HepG2 (cell line): Measurements from ENCODE around the gene TNRC18. TPM values are rescaled to one million over a fixed set of nuclear protein-coding genes. Genes with fewer than 3 reads are reported as not detected.

Experiments used
- ATAC-seq: fragments of 200-7000 bp; cut with Tn5 transposase; 3 replicates; pipeline ENCODE4 v1.9.1; 2020; ENCODE audit warnings: mild to moderate bottlenecking, moderate library complexity
- BruUV-seq: library from RNA; stranded (reverse); fragments of 400-500 nt; replicated peaks from 2 replicates; lab custom pipeline; 2021; lab: Mats Ljungman, UMichigan
- CTCF ChIA-PET: fragments of 300-600 bp; formaldehyde crosslinking; extraction: SDS; loops from one replicate; lab custom pipeline; 2021; ENCODE audit warnings: low total read pairs, inconsistent platforms, low intra/inter-chr PET ratio; lab: Yijun Ruan, JAX
- POLR2A ChIA-PET: fragments of 350-600 bp; sonication (Branson Sonifier 250); formaldehyde crosslinking; loops from one replicate; lab custom pipeline; 2020; ENCODE audit warnings: antibody characterized with exemption, inconsistent platforms; lab: Yijun Ruan, JAX
- DNase-seq: peaks from one replicate; pipeline ENCODE4 v3.0.0-alpha.2; 2015; ENCODE audit warnings: low spot score
- FAIRE-seq: peaks from 3 replicates; lab custom pipeline; 2011; peaks lifted over from hg19 to GRCh38; lab: Jason Lieb, UNC
- H2AFZ ChIP-seq: one replicate; pipeline ENCODE4 v1.6.1; 2011; ENCODE audit warnings: low read length, inconsistent platforms
- H3K27ac ChIP-seq: fragments of 300-600 bp; 3 replicates; pipeline ENCODE4 v1.8.0; 2011; ENCODE audit warnings: mixed run types, mild to moderate bottlenecking, mixed read lengths, low read length, inconsistent platforms; ENCODE audit not compliant: insufficient read depth; ENCODE audit errors: extremely low read length
- H3K27me3 ChIP-seq, 2 experiments: fragments of 200-600 bp in 1 of 2; 2 replicates in 1 of 2; 3 replicates in 1 of 2; pipeline versions ENCODE4 v1.6.0 to v1.8.0; 2011; ENCODE audit warnings: low read length in 2 of 2, mild to moderate bottlenecking in 2 of 2, moderate library complexity in 2 of 2, inconsistent platforms in 1 of 2; ENCODE audit not compliant: insufficient read depth in 2 of 2, control insufficient read depth in 1 of 2
- H3K36me3 ChIP-seq, 2 experiments: fragments of 200-600 bp in 1 of 2; replicated peaks in 1 of 2; 2 replicates in 1 of 2; 3 replicates in 1 of 2; pipeline versions ENCODE4 v1.5.1 to v1.8.0; 2011; ENCODE audit warnings: low read length in 2 of 2, inconsistent platforms in 1 of 2; ENCODE audit not compliant: insufficient read depth in 2 of 2, control insufficient read depth in 1 of 2
- H3K4me1 ChIP-seq: 2 replicates; pipeline ENCODE4 v1.5.1; 2012; ENCODE audit warnings: low read length, inconsistent platforms; ENCODE audit not compliant: insufficient read depth
- H3K4me2 ChIP-seq: 2 replicates; pipeline ENCODE4 v1.6.0; 2011; ENCODE audit warnings: low read depth, low read length, inconsistent platforms
- H3K4me3 ChIP-seq, 3 experiments: fragments of 200-600 bp in 1 of 3; sonication (generic), shearing (Covaris generic) in 1 of 3; replicated peaks in 1 of 3; 2 replicates each; pipeline ENCODE4 v1.5.1; 2011 to 2016; ENCODE audit warnings: low read length in 3 of 3, inconsistent platforms in 2 of 3, low read depth in 2 of 3, mild to moderate bottlenecking in 2 of 3, control low read depth in 1 of 3, mixed read lengths in 1 of 3; ENCODE audit not compliant: insufficient read depth in 1 of 3
- H3K79me2 ChIP-seq: one replicate; pipeline ENCODE4 v1.6.1; 2011; ENCODE audit warnings: low read length, inconsistent platforms; ENCODE audit not compliant: insufficient read depth
- H3K9ac ChIP-seq: 2 replicates; pipeline ENCODE4 v1.6.0; 2011; ENCODE audit warnings: mild to moderate bottlenecking, low read depth, low read length, inconsistent platforms; ENCODE audit not compliant: insufficient read depth
- H3K9me3 ChIP-seq: 2 replicates; pipeline ENCODE4 v1.5.1; 2012; ENCODE audit warnings: mild to moderate bottlenecking, low read length
- H4K20me1 ChIP-seq: 2 replicates; pipeline ENCODE4 v1.6.0; 2011; ENCODE audit warnings: inconsistent platforms, mild to moderate bottlenecking, low read length, moderate library complexity; ENCODE audit not compliant: insufficient read depth
- AGO2 ChIP-seq: fragments of 200-400 bp; formaldehyde crosslinking; optimal IDR thresholded peaks from 2 replicates; pipeline ENCODE3; 2017; ENCODE audit warnings: mild to moderate bottlenecking, low read depth, low read length, moderate library complexity
- ARNT ChIP-seq: fragments of 450-650 bp; IDR thresholded peaks from 2 replicates; pipeline ENCODE4 v1.6.1; 2017
- ATF7-NPFF ChIP-seq: sonication (generic); formaldehyde crosslinking; IDR thresholded peaks from 2 replicates; pipeline ENCODE4 v1.8.1; 2023; ENCODE audit warnings: mild to moderate bottlenecking, low read depth, missing genetic modification reagents, moderate library complexity
- CCDC6 ChIP-seq: sonication (generic); formaldehyde crosslinking; IDR thresholded peaks from 2 replicates; pipeline ENCODE4 v1.8.1; 2022; ENCODE audit warnings: mild to moderate bottlenecking, missing genetic modification reagents, moderate library complexity
- EED ChIP-seq: sonication (generic); formaldehyde crosslinking; IDR thresholded peaks from 2 replicates; pipeline ENCODE4 v1.5.0; 2020; ENCODE audit warnings: mild to moderate bottlenecking, missing genetic modification reagents
- ELF4 ChIP-seq: sonication (generic); formaldehyde crosslinking; IDR thresholded peaks from 2 replicates; pipeline ENCODE4 v1.5.0; 2020; ENCODE audit warnings: missing genetic modification reagents, mild to moderate bottlenecking, moderate library complexity, borderline replicate concordance
- GFI1 ChIP-seq: sonication (generic); formaldehyde crosslinking; IDR thresholded peaks from 2 replicates; pipeline ENCODE4 v1.5.0; 2020; ENCODE audit warnings: missing genetic modification reagents, mild to moderate bottlenecking, borderline replicate concordance
- HMG20B ChIP-seq: conservative IDR thresholded peaks from 2 replicates; pipeline ENCODE4 v1.6.1; 2016; ENCODE audit warnings: missing genetic modification reagents, missing compliant biosample characterization
- HNRNPL ChIP-seq: fragments of 200-400 bp; formaldehyde crosslinking; IDR thresholded peaks from 2 replicates; pipeline ENCODE4 v1.6.1; 2017; ENCODE audit warnings: mild to moderate bottlenecking, low read depth, low read length
- ISL2 ChIP-seq: sonication (generic); formaldehyde crosslinking; IDR thresholded peaks from 2 replicates; pipeline ENCODE4 v1.5.0; 2020; ENCODE audit warnings: missing genetic modification reagents
- MBD4 ChIP-seq: IDR thresholded peaks from 2 replicates; pipeline ENCODE4 v1.6.1; 2012; ENCODE audit warnings: low read length, inconsistent platforms, borderline replicate concordance
- MBNL3 ChIP-seq: fragments of 250-450 bp; sonication (Bioruptor Pico); conservative IDR thresholded peaks from 2 replicates; pipeline ENCODE4 v1.8.0; 2022; ENCODE audit warnings: mild to moderate bottlenecking, inconsistent platforms
- POLR2A ChIP-seq, 2 experiments: IDR thresholded peaks; 2 replicates each; pipeline ENCODE4 v1.6.1; 2011; ENCODE audit warnings: low read depth in 2 of 2, low read length in 2 of 2, mild to moderate bottlenecking in 1 of 2, moderate library complexity in 1 of 2; ENCODE audit not compliant: insufficient read depth in 1 of 2
- RAD51 ChIP-seq: fragments of 450-650 bp; IDR thresholded peaks from 2 replicates; pipeline ENCODE4 v1.6.1; 2016; ENCODE audit warnings: borderline replicate concordance
- RBFOX2 ChIP-seq: fragments of 200-400 bp; formaldehyde crosslinking; IDR thresholded peaks from 2 replicates; pipeline ENCODE4 v1.6.1; 2017; ENCODE audit warnings: low read depth, mild to moderate bottlenecking, low read length
- TAF15 ChIP-seq: fragments of 200-400 bp; formaldehyde crosslinking; IDR thresholded peaks from one replicate; pipeline ENCODE4 v1.6.1; 2018; ENCODE audit warnings: mild to moderate bottlenecking, low read depth, low read length; ENCODE audit not compliant: poor library complexity, severe bottlenecking
- YEATS2 ChIP-seq: sonication (generic); formaldehyde crosslinking; IDR thresholded peaks from 2 replicates; pipeline ENCODE4 v1.4.0; 2020; ENCODE audit warnings: missing genetic modification reagents, borderline replicate concordance
- ZNF709 ChIP-seq: sonication (generic); formaldehyde crosslinking; IDR thresholded peaks from 2 replicates; pipeline ENCODE4 v1.5.0; 2020; ENCODE audit warnings: mild to moderate bottlenecking, missing genetic modification reagents
- WGBS: methylation state at CpG from one replicate; pipeline ENCODE4 v1.1.6; 2017; ENCODE audit warnings: low lambda C conversion rate; 5-methylcytosine and 5-hydroxymethylcytosine counted together
- in situ Hi-C: cut with HindIII; loops from 2 replicates; pipeline ENCODE4 v1.10.0; 2017; ENCODE audit warnings: low pct_unique_long_range_greater_than_20kb; ENCODE audit not compliant: extremely low pct_ligation_motif_present
- intact Hi-C: fragments of 100-400 bp; cut with micrococcal nuclease; formaldehyde crosslinking; loops from one replicate; pipeline ENCODE4 v1.10.0; 2022; ENCODE audit not compliant: unreplicated experiment
- polyA plus RNA-seq, 8 experiments: library from polyadenylated mRNA; depleted of rRNA in 3 of 8; stranded (reverse) in 7 of 8; unstranded in 1 of 8; fragments of >200 nt; fragmentation: Illumina TruSeq in 4 of 8; extraction: Trizol in 4 of 8; gene quantifications; 2 replicates each; pipeline versions ENCODE4 v1.2.1 to v1.2.3, GENCODE V29; 2011 to 2016; ENCODE audit warnings: low read depth in 4 of 8, missing spikeins in 1 of 8, mixed read lengths in 1 of 8; ENCODE audit not compliant: insufficient read depth in 1 of 8
- total RNA-seq, 5 experiments: library from RNA; depleted of rRNA; stranded (reverse); fragments of >200 nt; fragmentation: Illumina TruSeq; extraction: Trizol; gene quantifications; 2 replicates each; pipeline ENCODE4 v1.2.3, GENCODE V29; 2016; ENCODE audit warnings: low read depth in 1 of 5
- TF ChIP-seq, protein P1 (sequence below): sonication (generic); formaldehyde crosslinking; IDR thresholded peaks from 2 replicates; pipeline ENCODE4 v1.5.0; 2020; ENCODE audit warnings: mild to moderate bottlenecking, missing genetic modification reagents
- TF ChIP-seq, protein P2 (sequence below): sonication (generic); formaldehyde crosslinking; IDR thresholded peaks from 2 replicates; pipeline ENCODE4 v1.4.0; 2020; ENCODE audit warnings: missing genetic modification reagents, borderline replicate concordance

TNRC18 gene
- total and polyA plus RNA-seq, 2 of the 13 experiments (the other 11 are each of a cell fraction or from before 2014, with no cell fraction given): 11.7 to 17.4 TPM

DNA sequence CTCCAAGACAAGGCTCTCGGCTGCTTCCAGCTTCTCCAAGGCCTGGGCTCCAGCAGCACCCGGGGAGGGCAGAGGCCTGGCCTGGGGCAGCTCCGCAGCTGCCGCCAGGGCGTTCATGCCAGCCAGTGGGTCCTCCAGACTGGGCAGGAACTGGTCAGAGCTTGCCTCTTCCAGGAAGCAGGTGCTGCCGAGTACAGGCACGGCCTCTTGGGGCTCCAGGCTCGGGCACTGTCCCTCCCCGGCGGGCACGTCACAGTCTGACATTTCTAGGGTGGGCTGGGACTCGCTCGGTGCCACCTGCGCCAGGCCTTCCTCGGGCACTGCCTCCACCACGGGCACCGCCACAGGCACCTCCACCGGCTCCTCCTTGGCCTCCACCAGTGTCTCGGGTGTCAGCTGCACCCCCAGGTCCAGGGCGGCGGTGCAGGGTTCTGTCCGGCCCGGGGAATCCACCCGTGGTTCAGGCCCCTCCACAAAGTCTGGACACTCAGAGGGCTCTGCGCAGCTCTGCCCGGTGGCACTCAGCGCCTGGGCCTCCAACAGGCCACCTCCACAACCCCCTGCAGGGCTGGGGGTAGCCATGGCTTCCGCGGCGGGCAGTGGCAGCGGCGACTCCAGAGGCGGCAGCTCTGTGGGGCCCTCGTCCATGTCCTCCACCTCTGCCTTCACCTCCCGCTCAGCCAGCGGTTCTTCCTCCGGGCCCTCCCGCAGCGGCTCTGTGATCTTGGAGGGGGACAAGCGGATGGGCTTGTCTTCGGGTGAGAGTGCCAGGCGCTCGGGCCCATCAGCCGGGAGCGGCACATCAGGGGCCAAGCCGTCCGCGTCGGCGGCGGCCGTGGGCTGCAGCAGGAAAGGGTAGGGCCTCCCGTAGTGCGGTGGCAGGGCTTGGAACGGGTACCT lies 52.9 kb downstream of the TNRC18 start:
- in situ Hi-C loops: no loop called here
- Histone ChIP-seq H3K9ac (no peak overlapping the region), H3K79me2 (peaks cover 13% of the 10 kb centered on the region), H2AFZ (no peak overlapping the region), H3K36me3 (peaks cover 46 to 54% of the 10 kb centered on the region in 2 experiments), H3K9me3 (no peaks in the 10 kb centered on the region), H4K20me1 (peaks cover 29% of the 10 kb centered on the region), H3K4me3 (no peak overlapping the region), H3K27me3 (no peaks in the 10 kb centered on the region), H3K4me1 (no peaks in the 10 kb centered on the region), H3K27ac (no peak overlapping the region), H3K4me2 (no peak overlapping the region)
- DNase-seq: no peak
- intact Hi-C loops: no loop called here
- ChIA-PET POLR2A (interaction anchor here (1.0 kb wide), 1 partner anchor 55 kb away, joined by 3 read pairs; no protein-coding TSS in a partner anchor), CTCF (no interaction called here)
- whole genome bisulfite sequencing: 95% methylated on average over 7 of the region's 55 CpGs
- BruUV-seq: TSS peak; percentile 62
- FAIRE-seq: no peak
- ATAC-seq: no peak; the same call in 2 of the 3 replicates
- no peak for TF ChIP-seq EED (CRISPR knock-in tag)
- no peak for TF ChIP-seq ATF7-NPFF (CRISPR knock-in tag)
- TF ChIP-seq, protein P1, sequence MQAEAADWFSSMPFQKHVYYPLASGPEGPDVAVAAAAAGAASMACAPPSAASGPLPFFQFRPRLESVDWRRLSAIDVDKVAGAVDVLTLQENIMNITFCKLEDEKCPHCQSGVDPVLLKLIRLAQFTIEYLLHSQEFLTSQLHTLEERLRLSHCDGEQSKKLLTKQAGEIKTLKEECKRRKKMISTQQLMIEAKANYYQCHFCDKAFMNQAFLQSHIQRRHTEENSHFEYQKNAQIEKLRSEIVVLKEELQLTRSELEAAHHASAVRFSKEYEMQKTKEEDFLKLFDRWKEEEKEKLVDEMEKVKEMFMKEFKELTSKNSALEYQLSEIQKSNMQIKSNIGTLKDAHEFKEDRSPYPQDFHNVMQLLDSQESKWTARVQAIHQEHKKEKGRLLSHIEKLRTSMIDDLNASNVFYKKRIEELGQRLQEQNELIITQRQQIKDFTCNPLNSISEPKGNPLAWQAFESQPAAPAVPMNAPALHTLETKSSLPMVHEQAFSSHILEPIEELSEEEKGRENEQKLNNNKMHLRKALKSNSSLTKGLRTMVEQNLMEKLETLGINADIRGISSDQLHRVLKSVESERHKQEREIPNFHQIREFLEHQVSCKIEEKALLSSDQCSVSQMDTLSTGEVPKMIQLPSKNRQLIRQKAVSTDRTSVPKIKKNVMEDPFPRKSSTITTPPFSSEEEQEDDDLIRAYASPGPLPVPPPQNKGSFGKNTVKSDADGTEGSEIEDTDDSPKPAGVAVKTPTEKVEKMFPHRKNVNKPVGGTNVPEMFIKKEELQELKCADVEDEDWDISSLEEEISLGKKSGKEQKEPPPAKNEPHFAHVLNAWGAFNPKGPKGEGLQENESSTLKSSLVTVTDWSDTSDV: no peak
- no peak for TF ChIP-seq RAD51
- TF ChIP-seq RBFOX2: peak; percentile 40; the same call in 1 of the 2 replicates
- TF ChIP-seq CCDC6 (CRISPR knock-in tag): no peak
- TF ChIP-seq ARNT: no peak
- no peak for TF ChIP-seq TAF15
- peak; percentile 97 for TF ChIP-seq AGO2
- TF ChIP-seq HNRNPL: 0 out of 2 replicates have a peak, but pooled peaks have one; percentile 24
- TF ChIP-seq POLR2A (IDR thresholded peaks at IDR 0.05; ENCODE audit: insufficient read depth in 1 of 2, low read depth in 2 of 2, low read length in 2 of 2): 0 out of 4 replicates have a peak, but pooled peaks of 1 of the 2 experiments have one; percentile 22
- TF ChIP-seq ZNF709 (CRISPR knock-in tag): no peak
- no peak for TF ChIP-seq HMG20B (CRISPR knock-in tag)
- TF ChIP-seq ISL2 (CRISPR knock-in tag): no peak
- no peak for TF ChIP-seq GFI1 (CRISPR knock-in tag)
- no peak for TF ChIP-seq MBNL3 (CRISPR knock-in tag)
- no peak for TF ChIP-seq ELF4
- TF ChIP-seq, protein P2, sequence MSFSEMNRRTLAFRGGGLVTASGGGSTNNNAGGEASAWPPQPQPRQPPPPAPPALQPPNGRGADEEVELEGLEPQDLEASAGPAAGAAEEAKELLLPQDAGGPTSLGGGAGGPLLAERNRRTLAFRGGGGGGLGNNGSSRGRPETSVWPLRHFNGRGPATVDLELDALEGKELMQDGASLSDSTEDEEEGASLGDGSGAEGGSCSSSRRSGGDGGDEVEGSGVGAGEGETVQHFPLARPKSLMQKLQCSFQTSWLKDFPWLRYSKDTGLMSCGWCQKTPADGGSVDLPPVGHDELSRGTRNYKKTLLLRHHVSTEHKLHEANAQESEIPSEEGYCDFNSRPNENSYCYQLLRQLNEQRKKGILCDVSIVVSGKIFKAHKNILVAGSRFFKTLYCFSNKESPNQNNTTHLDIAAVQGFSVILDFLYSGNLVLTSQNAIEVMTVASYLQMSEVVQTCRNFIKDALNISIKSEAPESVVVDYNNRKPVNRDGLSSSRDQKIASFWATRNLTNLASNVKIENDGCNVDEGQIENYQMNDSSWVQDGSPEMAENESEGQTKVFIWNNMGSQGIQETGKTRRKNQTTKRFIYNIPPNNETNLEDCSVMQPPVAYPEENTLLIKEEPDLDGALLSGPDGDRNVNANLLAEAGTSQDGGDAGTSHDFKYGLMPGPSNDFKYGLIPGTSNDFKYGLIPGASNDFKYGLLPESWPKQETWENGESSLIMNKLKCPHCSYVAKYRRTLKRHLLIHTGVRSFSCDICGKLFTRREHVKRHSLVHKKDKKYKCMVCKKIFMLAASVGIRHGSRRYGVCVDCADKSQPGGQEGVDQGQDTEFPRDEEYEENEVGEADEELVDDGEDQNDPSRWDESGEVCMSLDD (CRISPR knock-in tag): no peak
- no peak for TF ChIP-seq MBD4
- TF ChIP-seq YEATS2: no peak
